GM19035 (cell line): ENCODE data around the gene UVRAG.
"Not testable (repeated sequence)": the region's sequence is repeated elsewhere in the genome, so short reads cannot be mapped to it uniquely, and the experiment has no call there.

Source experiments
- ATAC-seq: cut with Tn5 transposase; IDR thresholded peaks from one replicate; pipeline ENCODE4 v1.9.1; 2021; ENCODE audit not compliant: unreplicated experiment

UVRAG gene

DNA sequence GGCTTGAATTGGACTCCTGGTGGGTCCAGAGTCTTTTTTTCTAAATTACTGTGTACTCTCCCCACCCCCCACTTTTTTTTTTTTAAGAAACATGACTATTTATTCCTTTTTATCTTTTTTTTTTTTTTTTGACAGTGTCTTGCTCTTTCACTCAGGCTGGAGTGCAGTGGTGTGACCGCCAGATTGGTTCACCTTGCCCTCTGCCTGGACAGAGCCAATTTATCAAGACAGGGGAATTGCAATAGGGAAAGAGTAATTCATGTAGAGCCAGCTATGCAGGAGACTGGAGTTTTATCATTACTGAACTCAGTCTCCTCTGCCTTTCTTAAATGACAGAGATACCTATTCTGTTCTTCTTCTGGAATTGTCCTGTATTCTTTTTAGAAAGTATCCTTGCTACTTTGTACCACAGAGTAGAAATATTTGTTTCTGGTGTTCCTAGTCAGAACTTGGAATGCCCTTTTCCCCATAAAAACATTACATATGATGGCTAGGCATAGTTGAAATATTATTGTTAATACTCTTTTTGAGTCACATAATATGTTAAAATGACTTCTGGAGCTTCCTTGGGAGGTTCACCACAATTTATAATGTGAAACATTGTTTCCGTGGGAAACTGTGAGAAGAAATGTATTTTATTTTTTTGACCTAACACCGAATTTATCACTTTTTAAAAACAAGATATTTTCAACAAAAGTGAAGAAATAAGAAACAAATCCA, 95.6 kb downstream of the UVRAG start:
- ATAC-seq, result no peak

DNA sequence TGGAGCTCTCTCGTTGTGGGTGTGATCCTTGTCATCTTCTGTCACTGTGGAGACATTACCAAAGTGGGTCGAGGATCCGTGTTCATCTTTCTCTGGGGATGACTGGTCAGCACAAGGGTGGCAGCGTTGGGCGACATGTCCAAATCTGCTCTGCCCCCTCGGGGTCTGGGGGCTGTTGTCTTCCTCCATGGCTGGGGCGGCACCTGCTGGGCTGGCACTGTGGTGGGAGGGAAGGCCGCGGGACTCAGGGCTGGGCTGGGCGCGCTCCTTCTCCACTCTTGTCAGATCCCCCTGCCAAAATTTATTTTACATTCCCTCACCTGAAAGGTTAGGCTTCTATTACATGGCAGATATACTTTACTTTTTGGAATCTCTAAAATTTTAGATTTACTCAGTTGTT, 96.4 kb downstream of the UVRAG start:
- ATAC-seq, result no peak

DNA sequence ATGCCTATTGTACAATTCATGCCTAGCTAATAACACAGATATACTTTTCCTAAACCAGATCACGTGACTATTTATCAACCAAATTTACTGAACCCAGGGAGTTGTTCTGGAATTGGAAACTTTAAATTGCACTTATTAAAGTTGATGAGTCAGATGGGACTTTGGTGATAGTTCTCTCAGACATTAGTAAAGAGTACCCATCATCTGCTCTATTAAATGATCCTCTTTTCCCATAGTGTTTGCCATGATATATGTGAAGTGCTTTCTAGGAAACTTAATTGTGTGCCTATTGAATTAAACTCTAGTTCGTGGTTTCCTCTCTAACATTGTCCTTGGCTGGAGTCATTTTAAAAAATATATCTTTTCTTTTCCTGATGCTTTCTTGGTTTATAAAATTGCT, 99.0 kb downstream of the UVRAG start:
- ATAC-seq, result no peak

DNA sequence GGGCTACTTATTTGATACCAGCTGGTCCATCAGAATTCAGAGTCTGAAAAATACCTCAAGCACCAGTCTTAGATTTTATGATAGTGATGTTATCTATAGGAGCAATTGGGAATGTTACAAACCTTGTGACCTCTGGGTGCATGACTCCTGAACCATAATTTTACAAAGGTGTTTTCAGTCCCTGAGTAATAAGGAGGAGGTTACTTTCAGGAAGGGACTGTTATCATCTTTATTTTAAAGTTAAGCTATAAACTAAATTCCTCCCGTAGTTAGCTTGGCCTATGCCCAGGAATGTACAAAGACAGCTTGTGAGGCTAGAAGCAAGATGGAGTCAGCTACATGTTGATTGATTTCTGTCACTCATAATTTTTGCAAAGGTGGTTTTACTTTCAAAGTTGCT, 101.9 kb downstream of the UVRAG start:
- no peak for ATAC-seq

DNA sequence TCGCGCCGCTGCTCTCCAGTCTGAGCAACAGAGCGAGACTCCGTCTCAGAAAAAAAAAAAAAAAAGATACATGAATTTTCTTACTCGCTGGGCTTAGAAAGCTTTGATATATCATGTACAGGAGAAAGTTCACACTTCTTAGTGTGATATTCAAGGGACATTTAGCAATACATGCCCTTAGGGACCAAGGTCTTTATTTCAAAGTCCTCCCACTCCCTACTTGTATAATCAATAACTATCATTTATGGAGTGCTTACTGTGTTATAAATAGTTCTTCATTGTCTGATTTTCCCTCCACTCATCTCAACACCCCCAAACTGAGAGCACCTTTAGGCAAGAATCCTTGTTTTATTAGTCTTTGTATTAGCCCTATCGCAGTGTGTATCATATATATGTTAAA, 103.3 kb downstream of the UVRAG start:
- ATAC-seq, result no peak

DNA sequence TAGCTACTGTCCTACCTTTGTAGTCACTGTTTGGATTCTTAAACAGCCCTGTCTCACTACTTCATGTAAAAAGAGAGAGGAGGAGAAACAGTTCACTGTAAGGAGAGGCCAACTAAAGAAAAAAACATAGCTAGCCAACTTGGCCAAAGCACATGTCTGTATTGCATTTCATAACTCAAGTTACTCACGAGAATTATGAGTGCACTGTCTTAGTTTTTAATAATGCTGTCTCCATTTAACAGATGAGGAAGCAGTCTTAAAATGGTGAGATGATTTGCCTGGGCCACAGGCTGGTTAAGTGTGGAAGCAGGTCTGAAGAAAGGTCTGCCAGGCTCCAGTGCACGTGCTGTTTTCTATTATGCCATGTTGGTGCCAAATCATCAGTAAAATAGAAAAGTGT, 104.5 kb downstream of the UVRAG start:
- no peak for ATAC-seq

DNA sequence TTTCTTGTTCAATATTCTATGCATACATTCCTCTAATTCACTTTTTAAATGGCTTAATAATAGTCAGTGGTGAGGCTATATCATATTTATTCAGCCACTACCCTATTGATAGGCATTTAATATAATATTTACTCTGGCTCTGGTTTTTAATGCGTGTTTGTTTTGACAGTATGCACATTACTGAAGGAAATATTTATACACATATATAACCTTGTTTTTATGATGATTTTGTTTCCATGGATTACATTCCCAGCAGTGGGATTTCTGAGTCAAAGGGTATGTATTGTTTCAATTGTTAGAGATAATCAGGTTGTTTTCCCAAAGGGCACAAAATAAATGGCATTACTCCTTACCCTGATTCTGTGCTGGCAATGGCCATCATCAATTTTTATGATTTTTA, 105.8 kb downstream of the UVRAG start:
- no peak for ATAC-seq

DNA sequence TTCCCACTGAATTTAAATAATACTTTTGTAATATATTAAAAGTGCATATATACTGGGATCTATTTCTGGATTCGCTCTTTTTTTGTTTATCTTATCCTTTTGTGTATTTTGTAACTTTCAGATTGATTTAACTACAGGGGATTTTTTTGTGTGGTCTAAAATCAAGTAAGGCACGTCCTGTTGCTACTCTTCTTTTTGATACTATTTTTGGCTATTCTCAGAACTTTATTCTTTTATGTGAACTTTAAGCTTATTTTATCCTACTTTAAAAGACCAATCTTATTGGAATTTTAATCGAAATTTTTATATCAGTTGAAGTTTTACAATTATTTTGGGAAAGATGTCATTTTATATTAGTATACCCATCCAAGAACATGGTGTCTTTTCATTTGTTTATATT, 106.8 kb downstream of the UVRAG start:
- no peak for ATAC-seq

DNA sequence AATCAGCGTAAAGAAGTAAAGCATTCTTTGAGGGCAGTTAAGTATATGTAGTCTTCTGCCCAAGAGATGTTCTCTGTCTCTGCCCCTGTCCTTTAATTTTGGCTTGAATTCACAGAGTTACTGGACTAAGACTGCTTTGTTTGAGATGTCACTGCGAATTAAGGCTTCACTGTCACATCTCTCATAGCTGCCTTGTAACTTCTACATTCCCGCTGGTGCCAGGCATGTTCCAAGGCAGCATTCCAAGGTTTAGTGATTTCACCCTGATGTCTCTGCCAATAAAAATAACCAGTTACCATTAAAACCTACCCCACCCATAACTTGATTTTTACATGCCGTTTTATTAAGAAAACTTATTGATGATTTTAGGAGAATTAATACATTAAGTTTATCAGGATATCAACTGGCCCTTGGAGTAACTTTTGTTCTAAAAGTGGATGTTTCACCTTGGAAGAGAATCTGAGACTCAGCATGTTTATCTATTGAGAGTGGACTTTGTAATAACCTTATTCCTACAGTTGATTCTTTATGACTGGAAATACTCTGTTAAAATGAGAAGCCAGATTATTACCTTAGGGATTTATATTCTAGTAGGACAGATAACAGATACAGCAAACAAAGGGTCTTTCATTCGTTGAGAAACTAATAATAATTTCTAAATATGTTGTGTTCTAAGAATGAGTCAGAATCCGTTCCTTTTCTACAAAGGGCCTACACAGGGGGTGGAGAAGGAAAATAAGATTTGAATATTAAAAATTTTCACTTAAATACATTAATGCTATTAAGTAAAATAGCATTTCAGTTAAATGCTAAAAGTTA, 110.2 kb downstream of the UVRAG start:
- ATAC-seq, result no peak

DNA sequence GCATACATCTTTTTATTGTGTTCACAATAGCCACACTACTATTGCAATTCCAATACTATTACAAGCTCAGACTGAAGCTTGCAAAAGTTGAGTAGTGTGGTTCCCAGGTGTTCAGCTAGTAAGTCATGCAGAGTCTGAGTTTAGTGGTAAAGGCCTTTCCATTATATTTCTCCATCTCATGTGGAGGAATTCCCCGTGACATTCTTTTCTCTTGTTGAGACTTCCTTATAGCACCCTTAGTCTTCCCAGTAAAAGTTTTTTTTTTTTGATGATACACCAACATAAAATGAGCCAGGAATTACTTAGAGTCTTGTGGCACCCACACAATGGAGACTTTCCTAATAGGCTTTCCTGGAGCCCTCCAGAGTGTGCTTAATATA, 110.8 kb downstream of the UVRAG start:
- no peak for ATAC-seq

DNA sequence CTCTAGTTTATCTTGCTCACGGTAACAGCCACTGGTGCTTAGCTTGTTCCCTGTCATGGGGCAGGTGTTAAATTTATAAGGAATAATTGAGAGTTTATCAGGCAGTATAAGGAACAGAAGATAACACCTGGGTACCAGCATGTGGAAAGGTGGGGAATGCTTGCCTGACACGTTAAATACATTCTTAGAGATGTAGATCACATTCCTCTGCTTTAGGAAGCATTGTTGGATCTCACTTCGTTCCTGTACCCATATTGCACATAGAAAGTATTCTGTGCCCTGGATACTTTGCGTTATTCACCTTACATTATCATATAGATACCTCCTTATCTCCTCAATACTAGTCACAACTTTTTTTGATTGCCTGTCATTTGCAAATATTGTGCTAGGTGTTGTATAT, 114.7 kb downstream of the UVRAG start:
- ATAC-seq, result no peak

DNA sequence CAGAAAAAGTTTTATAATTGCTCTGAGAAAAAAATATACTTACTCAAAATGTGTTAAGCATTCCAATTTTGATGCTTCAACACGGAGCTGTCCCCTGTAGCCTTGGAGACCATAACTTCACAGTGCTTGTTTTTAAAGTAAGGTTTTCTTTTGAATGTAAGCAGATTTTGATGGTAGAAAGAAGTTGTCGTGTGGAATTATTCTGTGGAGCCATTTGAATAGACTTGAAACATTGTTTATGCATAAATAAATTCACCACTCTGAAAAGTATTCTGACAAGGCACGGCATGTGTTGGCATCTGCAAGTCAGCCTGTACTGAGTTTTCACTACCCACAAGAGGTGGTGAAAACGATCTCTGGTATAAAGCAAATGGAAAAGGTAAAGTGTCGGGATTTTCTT, 115.5 kb downstream of the UVRAG start:
- no peak for ATAC-seq

DNA sequence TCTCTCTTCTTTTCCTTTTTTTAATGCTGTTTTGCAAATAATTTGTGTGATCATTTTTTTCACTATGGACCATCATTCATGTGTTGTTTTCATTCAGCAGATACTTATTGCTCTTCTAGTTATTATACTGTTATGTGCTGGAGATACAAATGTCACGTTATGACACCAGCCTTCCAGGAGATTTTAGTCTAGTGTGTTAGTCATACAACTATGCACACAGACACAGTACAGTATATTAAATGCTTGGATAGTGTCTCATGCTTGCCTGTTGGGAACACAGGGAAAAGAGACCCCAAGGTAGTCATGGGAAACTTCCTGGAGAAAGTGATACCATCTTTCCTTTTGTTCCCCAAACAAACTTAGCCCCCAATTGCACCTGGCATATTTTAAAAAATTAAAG, 116.1 kb downstream of the UVRAG start:
- no peak for ATAC-seq

DNA sequence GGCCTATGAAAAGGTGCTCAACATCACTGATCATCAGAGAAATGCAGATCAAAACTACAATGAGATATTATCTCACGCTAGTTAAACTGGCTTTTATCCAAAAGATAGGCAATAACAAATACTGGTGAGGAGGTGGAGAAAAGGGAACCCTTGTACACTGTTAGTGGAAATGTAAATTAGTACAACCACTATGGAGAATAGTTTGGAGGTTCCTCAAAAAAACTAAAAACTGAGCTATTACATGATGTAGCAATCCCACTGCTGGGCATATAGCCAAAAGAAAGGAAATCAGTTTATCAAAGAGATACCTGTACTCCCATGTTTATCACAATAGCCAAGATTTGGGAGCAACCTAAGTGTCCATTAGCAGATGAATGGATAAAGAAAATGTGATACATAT, 118.7 kb downstream of the UVRAG start:
- not testable (repeated sequence) for ATAC-seq

DNA sequence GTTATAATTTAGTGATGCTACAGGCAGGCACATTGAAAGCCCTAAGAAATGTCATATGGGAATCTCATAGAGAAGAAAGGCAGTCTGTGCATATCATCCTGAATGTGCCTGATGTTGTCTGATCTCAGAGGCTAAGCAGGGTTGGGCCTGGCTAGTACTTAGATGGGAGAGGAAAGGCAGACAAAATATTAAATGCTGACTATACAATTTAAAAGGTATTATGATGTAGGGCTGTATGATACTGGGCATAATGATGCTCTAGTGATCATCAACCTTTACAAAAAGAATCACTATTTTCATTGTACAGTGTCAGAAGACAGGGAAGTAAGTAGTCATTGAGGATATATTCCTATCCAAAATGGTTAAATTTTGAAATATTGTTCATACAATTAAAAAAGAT, 119.8 kb downstream of the UVRAG start:
- ATAC-seq, result no peak

DNA sequence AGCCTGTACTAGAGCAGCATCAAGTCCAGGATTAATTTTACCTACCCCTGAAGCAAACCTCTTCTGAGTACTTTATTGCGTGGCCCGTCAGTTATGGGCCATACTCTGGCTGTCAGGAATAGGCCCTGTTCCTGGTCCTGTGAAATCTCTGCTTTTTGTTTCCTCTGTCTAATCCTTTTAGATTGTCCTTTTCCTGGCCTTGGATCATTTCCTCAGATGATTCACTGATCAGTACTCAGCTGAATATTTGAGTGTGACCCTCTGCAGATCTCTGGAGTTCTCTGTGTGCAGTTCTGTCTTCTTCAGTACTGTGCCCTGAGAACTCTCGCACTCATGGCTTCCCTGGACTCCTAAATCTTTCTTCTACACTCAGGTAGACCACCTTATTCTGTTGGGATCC, 123.5 kb downstream of the UVRAG start:
- ATAC-seq, result no peak

DNA sequence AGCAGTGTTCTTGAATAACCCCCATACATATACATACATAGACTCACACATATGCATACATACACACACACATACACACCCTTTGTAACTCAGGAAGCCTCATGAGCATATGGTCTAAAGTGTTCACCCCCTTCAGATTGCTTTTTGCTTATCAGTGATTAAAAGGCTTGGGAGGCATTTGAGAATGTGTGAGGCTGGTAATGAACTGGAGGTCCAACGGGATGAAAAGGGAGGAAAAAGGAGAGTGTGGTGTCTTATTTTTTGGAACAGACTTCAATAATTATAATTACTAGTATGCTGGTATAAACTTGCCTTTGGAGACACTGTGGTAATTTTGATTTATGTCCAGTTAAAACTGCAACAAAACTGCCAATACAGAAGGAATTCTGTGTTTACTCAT, 124.5 kb downstream of the UVRAG start:
- no peak for ATAC-seq

DNA sequence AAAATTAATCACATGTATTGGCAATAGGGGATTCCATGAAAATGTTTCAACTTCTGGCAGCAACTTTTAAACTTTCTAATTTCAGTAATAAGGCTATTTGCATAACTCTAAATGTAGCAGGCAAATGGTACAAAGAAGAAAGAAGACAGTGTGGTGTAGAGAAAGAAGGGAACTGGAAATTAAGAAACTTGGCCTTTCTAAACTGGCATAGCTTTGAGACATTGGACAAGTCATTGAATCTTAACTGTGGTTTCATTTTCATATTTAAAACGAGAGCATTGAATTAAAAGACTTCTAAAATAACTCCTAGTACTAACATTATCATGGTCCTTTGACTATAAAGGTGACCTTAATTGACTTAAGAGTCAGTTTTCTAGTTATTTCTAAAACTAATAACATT, 125.0 kb downstream of the UVRAG start:
- no peak for ATAC-seq

DNA sequence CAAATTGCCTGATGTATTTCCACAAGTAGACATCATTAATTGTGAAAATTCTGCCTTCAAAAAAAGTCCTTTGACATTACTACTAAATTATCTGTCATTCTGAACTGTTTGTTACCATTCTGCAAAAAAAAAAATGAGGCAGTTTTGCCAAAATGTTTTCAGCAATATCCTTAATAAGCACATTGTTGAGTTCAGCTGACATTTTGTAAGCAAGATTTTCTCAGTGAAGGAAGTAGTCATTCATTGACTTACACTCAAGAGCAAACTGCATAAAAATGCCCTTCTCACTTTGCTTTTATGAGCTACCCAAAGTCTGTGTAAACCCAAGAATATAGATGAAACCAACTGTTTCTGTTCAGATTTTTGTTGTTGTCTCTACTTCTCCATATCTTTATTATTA, 125.9 kb downstream of the UVRAG start:
- no peak for ATAC-seq

DNA sequence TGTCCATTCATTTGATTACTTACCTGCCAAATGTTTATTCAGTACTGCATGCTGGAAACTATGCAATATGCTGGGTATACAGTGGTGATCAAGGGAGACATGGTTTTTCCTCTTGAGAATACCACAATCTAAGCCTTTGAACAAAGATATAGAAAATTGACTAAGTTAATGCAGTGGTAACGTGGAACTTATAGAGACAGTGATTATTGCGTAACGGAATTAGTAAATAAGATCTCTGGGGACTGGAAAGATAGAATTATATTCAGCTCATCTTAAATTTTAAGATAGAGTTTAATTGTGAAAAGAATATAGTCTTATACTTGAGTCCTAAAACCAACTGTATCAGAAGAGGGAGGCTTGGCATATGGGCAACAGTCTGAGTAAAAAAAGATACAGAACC, 129.5 kb downstream of the UVRAG start:
- no peak for ATAC-seq

DNA sequence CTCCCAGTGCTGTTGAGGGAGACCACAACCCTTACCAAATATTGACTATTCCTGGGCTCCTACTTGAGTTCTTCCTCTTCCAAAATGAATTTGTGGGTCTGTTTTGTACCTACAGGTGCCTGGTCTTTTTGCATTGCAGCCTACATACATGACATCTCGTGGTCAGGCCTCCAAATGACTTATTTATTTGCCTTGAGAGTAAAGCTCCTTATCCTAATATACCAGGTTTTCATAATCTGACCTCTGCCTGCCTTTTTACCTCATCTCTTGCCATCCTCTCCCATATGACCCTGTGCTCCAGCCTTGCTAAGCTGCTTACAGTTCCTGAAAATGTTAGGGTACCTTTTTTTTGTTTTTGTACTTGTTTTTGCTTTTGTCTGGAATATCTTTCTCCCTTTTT, 130.4 kb downstream of the UVRAG start:
- ATAC-seq, result no peak

DNA sequence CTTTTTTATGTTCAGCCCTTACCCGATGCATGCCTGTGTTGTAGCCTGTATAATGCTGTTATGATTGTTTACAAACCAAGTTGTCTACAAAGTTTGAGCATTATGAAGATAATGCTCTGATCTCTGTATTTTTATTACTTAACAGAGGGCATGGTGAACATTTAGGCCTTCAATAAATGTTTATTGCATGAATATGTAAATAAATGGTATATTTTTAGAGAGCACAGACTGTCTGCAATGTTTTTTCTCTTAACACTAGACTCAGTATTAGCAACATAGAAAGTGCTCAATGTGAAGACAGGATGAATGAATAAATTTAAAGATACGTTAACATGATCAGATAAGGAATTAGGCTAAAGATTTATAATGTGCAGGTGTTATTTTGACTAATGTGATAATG, 130.9 kb downstream of the UVRAG start:
- no peak for ATAC-seq
